GM18870 (cell line): Measurements from ENCODE around the gene PHACTR3.

Experiments used
- ATAC-seq: cut with Tn5 transposase; IDR thresholded peaks from one replicate; pipeline ENCODE4 v1.9.1; 2021; ENCODE audit warnings: moderate library complexity; ENCODE audit not compliant: unreplicated experiment

The PHACTR3 gene

DNA sequence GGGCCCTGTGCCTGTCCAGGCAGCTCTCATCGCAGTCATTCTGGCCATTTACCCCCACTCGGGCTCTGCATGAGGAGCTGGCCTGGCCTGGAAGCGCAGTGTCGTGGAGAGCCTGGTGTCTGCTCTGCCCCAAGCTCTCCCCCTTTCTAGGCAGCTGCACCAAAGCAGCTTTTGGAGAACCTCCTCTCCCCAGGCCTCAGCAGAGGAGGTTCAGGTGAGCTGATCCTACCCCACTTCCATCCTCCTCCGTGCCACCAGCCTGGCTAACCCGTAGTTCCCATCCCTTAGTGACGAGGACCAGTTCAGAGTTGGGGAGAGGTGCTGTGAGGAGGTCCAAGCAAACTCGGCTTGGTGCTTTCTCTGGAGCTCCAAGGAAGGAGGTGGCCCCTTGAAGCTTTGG, 30.5 kb upstream of the PHACTR3 start:
- no peak for ATAC-seq

DNA sequence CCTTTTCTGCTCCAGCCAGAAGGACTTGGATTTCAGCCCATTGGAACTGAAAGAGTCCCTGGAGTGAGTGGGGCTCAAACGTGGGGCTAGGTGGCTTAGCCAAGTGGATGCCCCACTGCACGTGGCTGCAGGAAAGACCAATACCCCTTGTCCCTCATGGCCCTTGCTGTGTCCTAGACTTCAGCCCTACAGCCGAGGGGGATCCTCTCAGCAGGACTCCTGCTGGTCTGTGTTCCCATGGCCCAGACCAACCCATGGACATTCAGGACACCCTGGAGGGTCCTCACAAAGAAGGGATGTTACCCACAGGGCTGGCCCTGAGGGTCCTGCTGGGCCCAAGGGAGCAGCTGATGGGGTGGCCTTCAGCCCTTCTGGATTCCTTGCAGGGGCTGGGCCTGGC, 30.0 kb upstream of the PHACTR3 start:
- no peak for ATAC-seq

DNA sequence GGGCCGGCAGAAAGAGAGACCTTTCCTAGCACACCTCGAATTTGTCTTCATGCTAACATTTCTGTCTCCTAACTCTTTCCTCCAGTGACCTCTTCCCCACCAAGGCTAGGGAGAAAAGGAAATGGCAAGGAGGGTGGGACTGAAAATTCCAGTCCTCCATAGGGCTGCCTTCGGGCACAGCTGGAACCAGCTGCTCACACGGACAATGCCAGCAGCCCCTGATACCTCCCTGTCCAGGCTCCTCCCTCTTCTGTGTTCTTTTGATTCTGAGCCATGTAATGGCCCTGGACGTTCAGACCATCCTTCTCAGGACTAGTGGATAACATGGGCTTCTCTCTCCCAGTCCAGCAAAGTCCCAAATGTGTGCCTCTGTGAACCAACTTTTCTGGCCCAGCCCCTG, 29.1 kb upstream of the PHACTR3 start:
- ATAC-seq: no peak

DNA sequence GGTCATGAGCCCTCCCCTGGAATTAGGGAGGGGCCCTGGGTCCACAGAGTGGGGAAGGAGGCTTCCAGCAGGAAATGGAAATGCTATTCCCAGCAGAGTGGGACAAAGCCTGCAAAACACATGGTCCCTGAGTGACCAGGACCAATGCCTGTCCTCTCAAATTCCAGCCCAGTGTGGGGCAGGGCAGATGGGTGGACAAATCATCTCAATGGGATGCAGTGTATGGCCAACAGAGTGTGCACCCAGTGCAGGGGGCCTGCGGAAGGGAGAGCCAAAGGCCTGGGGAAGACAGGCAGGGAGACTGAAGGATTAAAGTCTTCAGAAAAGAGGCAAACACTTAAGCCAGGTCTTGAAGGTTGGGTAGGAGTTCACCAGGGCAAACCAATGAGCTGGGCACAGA, 28.7 kb upstream of the PHACTR3 start:
- ATAC-seq: no peak

DNA sequence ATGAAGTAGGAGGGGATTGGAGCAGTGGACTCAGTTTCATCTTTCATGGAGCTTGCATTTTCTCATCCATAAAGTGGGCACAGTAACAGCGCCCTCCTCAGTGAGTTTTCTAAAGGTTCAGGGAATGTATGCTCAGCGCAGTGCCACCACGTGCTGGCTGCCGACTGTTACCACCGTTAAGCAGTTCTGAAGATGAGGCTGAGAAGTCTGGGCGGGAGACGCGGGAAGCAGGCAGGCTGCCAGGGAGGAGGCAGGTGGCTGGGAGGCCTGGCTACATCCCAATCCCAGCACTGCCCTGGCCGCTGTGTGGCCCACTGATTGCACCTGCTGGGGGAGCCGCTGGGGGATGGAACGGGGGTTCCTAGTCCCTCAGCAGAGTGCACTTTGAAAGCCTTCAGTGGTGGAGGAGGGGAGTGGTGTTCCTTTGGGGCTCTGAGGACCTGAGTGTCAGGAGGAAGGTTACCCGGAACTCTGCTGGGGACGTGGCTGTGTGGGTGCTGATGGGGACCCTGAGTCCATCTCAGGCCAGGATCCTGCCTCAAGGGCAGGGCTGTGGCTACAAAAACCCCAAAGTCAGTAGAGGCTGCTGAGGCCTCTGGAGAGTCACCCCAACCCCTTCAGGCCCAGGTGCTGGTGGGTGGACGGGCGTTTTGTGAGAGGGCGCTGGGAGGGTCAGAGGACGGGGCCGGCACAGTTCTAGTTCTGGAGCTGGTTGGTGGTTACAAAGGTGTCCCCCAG, 28.0 kb upstream of the PHACTR3 start:
- ATAC-seq: no peak

DNA sequence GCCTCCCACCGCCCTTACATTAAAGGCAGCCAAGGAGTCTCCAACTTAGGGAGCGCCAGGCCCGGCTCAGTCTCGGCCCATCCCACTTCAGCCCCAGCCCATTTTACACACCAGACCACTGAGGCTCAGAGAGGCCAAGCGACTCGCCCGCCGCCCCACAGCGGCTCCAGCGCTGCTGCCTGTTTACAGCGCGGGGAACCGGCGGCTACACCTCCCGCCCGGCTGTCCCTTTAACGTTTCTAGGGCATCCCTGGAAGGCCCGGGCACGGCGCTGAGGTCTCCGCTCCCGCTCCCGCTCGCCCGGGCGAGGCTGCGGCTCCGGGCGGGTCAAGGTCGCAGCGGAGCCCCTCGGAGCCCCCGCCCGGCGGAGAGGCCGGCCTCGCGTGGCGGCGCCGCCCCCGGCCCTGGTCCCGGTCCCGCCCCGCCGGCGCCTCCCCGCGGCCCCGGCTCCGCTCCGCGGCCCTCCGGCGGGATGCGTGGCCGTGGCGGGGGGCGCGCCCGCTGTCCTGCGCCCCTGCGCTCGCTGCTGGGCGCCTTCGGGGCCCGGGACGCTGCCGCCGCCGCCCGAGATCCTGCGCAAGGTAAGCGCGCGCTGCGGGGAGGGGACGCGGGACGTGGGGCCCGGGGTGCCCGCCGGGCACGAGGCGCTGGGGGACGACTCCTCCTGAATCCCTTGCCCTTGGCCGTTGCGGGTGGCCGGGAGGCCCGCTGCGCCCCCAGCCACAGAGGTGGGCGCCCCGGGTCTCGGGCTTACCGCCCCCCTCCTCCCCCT, 27.1 kb upstream of the PHACTR3 start:
- ATAC-seq: no peak

DNA sequence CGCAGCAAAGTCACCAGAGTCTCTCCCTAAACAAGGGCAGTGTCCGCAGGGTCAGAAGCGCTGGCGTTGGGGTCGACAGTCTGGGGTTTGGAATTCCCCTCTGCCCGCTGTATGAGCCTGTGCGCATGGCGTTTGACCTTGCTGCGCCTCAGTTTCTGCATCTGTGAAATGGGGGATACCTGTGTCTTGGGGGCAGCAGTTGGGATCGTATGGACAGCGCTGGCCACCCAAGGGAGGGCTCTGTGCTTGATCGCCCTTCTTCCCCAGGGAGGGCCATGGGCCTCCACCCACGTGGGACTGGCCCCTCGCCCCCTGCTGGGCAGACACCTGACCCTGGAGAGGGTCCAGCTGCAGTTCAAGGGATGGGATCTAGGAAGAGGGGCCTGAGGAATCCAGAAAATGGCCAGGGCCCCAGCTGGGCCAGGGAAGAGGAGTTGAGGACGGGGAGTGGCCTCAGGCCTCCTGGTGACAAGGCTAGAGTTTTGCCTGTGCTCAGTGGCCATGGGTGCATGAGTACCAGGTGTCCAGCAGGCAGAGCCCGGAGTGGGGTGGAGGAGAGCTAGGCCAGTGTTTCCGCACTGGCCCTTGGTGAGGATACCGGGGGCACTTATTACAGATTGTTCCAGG, 26.4 kb upstream of the PHACTR3 start:
- ATAC-seq: no peak

DNA sequence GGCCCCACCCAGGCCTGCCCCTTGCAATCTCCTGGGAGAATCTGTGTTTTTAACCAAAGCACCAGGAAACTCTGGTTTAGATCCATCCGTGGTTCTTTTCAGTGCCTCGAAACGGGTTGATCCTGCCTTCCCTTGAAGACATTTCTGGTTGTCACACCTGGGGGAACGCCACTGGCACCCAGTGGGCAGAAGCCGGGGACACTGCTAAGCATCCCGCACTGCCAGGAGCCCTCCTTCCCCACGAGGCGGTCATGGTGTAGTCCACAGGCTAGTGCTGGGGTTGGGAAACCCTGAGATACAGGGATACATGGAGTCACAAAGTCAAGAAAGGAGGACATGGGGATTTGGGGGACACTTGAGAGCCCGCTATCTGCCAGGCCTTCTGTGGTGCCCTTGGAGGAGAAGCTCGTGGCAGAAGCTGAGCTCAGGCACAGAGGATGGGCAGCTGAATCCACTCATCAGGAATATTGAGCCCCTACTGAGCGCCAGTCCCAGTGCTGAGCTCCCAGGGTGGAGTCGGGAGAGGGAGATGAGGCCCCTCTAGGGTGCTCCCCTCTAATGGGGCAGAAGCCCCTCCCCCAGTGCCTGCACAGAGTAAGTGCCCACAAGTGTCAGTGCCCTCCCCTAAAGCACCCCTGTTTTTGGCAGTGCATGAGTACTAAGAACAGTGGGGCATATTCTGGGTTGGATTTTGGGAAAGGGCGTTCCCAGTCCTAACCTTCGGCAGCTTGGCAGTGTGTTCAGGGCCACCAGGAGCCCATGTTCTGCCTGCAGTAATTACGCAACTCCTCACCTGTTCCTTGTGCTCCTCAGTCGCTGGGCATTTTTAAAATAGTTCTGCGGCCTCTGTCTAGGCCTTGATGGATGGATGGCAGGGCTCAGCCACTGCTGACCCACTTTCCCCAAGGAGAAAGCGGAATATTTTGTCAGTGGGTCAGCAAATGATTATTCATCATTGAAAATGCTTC, 25.6 kb upstream of the PHACTR3 start:
- no peak for ATAC-seq

DNA sequence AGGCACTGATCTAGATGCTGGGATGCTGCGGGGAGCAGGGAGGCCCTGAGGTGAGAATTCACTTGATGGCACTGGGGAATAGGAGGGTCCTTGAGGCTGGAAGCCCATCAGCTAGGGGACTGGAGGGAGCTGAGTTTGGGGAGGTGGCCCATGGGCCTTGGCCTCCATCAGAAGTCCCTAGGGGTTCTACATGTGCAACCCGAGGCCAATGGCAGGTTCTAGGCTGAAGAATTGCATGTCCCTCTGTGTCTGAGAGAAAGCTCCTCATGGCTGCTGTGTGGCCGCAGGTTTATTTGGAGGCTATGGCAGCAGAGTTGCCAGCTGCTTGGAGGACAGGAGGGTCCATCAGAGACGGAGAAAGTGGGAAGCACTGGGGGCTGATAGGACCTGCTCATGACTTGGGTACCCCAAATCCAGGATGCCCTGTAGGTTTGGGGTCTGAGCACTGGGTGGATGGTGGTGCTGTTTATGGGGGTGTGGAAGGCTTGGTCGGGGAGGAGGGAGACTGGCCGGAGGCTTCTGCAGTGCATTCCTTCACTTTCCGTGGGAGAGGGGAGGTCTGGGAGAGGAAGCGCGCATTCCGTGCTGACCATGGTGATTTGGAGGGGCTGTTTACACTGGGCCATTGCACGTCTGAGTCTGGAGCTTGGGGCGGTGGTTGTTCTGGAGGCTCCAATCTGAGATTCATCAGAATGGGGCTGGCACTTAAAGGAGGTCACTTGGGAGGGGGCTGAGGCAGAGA, 24.8 kb upstream of the PHACTR3 start:
- ATAC-seq: no peak

DNA sequence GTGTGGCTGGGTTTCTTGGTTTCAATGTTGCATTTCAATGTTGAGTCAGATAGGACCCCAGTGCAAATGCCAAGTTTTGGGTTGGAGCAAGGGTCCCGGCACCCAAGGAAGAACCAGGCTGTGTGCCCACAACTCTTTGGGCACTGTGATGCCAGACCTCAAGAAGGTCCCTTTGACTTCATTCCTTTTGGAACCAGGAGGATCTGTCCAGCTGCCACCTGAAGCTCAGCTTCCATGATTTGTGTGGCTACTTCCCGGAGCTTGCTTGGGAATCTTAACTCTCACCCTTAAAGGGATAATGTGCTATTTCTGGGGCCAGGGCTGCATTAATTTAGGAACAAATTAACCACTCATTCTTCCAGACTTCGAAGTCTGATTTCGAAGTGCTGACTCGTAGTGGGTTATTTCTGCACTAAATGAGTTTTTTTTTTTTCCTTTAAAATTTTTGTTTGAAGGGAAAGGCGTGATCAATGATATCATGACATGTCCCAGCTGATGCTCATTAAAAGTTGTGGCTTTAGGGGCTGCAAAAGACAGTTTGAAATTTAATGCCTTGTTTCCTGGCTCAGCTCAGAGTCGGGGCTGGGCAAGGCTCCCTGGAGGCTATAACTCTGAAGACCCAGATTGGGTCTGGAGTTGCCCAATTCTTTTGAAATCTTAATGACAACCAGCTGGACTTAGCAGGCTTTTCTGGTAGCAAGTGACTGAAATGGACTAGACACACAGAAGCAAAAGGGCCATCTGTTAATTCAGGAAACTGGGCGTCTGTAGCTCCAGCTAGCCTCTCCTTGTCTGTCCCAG, 24.0 kb upstream of the PHACTR3 start:
- no peak for ATAC-seq

DNA sequence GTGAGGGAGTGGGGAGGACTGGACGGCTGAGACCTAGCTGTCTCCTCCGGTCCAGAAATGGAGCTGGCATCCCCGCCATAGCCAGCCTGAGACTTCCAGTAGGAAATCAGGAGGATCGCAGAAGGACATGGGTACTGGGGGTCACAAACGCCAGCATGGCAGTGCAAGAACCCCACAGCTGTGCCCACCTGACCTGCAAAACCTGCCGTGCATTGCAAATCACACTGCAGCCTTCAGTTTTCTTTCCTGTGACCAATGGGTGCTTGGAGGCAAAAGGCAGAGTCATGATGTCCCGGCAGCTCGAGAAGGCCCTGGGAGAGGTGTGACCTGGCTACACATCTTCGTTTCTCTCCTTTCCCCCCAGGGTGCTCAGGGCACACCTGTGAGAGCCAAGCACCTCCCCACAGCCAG, 23.3 kb upstream of the PHACTR3 start:
- no peak for ATAC-seq

DNA sequence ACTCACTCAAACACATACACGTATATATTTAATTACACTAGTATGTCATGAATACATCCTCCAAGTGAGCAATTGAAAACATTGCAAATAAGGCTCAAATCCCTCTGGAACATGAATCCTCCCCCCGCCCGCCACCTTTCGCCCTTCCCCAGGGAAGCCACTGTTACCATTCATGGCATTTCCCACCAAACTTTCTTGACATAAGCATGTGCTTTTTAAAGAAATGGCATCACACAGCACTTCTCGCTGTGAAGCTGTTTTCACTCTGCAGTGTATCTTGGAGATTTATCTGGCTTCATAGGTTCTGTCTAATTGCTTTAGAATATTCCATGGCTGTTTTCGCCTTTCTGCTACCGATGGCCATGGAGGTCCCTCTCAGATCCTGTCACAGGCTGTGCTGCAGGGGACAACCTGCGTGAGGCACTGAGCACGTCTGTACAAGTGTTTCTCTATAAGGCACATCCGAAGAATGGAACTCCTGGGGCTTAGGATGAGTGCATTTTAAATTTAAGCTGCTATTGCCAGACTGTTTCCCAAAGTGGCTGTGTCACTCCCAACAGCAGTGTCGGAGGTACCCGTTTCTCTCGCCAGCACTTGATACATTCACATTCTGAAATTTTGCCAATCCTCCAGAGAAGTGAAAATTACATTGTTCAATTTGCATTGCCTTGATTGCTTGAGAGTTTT, 22.2 kb upstream of the PHACTR3 start:
- no peak for ATAC-seq

DNA sequence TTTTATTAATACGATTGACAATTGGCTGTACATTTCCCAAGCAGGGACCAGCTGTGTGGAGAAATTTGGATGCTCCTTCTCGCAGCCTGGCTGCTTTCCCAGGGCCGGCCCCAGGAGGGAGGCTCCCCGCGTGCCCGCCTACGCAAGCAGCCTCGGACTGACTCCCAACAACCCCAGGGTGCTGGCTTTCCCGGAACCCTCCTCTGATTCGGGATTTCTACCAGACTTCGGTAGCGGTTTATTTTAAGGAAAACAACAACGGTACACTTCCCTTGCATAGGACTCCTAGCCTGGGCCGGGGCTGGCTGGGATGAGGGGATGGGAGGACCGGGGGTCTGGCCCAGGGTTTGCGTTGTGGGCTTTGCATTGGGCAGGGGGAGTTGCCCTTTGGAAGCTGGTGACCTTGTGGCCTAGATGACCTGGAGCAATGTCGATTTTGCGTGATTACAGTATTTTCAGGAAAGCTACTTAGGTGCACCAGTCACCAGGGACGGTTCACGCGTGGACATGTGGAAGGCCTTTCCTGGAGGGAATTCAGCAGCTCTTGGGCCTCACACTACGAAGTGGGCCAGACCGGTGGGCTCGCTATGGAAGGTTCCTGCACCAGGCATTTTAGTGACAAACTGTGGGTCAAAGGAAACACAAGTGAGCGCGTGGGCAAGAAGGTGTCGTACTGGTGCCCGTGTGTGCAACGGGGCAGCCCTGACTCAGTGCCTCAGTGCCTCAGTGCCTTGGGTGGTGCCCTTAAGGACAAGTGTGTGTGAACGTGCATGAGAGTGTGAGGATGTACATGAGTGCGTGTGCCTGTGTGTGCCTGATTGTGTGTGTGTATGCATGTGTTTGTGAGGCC, 20.7 kb upstream of the PHACTR3 start:
- no peak for ATAC-seq

DNA sequence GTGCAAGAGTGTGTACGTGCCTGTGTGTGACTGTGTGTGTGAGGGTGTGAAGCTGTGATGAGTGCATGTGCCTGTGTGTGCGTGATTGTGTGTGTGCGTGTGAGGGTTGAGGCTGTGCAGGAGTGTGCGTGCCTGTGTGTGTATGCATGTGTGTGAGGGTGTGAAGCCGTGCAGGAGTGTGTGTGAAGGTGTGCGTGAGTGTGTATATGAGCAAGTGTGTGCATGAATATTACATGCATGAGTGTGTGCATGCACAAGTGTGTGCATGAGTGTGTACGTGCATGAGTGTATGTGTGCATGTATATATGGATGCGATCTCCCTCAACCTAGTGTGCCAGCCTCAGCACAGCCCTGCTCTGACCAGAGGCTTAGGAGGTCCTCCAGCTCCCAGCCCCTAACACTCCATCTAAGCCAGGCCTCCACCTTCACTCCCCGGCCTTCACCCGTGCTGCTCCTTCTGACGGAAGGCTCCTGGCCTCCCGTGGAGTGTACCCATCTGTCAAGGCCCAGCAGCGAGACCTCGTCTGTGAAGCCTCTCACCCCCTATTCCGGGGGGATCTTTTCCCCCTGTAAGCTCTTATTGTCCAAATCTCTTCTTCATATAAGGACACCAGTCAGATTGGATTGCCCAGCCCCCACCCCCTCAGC, 19.9 kb upstream of the PHACTR3 start:
- ATAC-seq: no peak

DNA sequence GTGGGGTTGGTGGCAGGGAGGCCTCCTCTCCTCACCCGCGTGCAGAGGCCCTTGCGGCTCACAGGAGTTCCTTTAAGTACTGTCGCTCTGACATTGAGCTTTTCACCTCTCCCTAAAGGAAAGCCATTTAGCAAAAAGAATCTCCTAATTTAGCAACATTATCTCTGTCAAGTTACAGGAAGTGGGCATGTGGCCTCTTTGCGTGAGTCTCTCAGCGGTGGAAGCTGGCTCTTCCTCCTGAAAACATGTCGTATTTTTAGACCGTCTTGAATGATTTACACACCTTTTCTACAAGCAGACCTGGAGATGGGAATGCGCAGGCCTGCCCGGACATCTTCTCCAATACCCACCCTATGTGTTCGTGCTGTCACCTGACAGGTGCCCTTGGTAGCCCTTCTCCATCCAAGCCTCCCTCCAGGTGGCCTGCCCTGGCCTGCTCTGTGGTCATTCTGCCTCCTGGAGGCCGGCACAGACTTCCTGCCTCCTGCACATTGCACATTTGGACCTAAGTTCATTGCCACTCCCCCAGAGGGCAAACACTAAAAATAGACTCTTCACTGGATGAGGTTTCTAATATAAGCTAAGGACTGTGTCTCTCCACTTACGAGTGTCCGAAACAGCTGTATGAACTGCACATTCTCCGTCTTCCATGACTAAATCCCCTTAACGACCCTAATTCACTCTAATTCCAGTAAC, 18.5 kb upstream of the PHACTR3 start:
- no peak for ATAC-seq

DNA sequence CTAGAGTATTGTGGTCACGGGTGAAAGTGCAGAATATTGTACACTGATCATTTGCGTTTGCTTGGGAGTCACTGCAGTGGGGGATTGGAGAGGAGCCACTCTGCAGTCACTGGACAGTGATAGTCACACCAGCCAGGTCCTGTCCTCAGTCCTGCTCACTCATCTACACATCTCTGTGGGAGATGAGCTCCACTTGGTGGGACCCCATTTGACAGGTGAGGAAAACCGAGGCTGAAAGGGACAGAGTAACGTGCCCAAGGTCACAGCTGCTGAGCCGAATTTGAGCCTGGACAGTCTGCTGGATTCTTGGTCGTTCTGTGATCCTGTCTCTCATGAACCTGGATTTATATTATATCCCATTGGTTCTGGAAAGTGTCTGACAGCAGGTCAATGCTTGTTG, 17.7 kb upstream of the PHACTR3 start:
- ATAC-seq: no peak

DNA sequence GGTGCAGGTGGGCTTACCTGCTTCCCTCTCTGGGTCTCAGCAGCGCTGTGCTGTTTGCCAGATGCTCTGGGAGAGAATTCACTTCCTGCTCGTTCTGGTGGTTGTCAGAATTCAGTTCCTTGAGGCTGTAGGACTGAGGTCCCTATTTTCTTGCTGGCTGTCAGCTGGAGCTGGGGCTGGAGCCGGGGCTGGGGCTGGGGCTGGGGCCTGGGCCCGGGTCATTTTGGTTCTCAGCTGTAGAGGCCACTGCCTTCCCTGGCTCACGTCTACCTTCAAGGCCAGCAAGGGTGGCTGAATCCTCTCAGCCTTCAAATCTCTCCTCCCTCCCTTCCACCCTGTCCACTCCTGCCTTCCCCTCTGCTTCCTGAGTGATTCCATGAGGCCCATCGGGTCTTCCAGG, 16.8 kb upstream of the PHACTR3 start:
- no peak for ATAC-seq
